Type B pancreatic cell (in vitro differentiated cells): Measurements from ENCODE around the gene KIFAP3. TPM values are rescaled to one million over a fixed set of nuclear protein-coding genes. Genes with fewer than 3 reads are reported as not detected.
"Not testable (repeated sequence)": the region's sequence is repeated elsewhere in the genome, so short reads cannot be mapped to it uniquely, and the experiment has no call there.

Experiments
- DNase-seq: peaks from one replicate; pipeline ENCODE4 v3.0.0; 2021; ENCODE audit warnings: mixed read lengths; ENCODE audit not compliant: unreplicated experiment; ENCODE audit errors: extremely low spot score
- H3K27ac Mint-ChIP-seq: 2 replicates; pipeline ENCODE4 v1.8.0; 2021; ENCODE audit warnings: mild to moderate bottlenecking, mixed read lengths
- H3K27me3 Mint-ChIP-seq: 2 replicates; pipeline ENCODE4 v1.8.0; 2021; ENCODE audit warnings: mixed read lengths
- H3K36me3 Mint-ChIP-seq: 2 replicates; pipeline ENCODE4 v1.8.0; 2021; ENCODE audit warnings: mixed read lengths
- H3K4me1 Mint-ChIP-seq: one replicate; pipeline ENCODE4 v1.8.0; 2021; ENCODE audit warnings: mixed read lengths; ENCODE audit not compliant: unreplicated experiment
- H3K4me3 Mint-ChIP-seq: 2 replicates; pipeline ENCODE4 v1.8.0; 2021; ENCODE audit warnings: mild to moderate bottlenecking, mixed read lengths
- H3K9me3 Mint-ChIP-seq: 2 replicates; pipeline ENCODE4 v1.8.0; 2021; ENCODE audit warnings: mixed read lengths
- total RNA-seq: library from RNA; stranded (reverse); gene quantifications from 2 replicates; pipeline ENCODE4 v1.2.1, GENCODE V29; 2021; ENCODE audit warnings: low replicate concordance
- TF ChIP-seq, protein P1 (sequence below): fragments of 200-600 bp; sonication (generic); conservative IDR thresholded peaks from 2 replicates; pipeline ENCODE4 v1.5.0; 2021; ENCODE audit warnings: antibody characterized with exemption, mild to moderate bottlenecking

KIFAP3 gene
- total RNA-seq, 1 donor from 2014 or later: 39.7 TPM

DNA sequence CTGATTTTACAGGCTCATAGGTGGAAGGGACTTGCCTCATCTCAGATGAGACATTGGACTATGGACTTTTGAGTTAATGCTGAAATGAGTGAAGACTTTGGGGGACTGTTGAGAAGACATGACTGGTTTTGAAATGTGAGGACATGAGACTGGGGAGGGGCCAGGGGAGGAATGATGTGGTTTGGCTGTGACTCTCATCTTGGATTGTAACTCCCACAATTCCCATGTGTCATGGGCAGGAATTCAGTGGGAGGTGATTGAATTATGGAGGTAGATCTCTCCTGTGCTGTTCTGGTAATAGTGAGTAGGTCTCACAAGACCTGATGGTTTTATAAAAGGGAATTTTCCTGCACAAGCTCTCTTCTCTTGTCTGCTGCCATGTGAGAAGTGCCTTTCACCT, 201.6 kb downstream of the KIFAP3 start:
- Mint-ChIP-seq H3K9me3 (peaks cover 13% of the 10 kb centered on the region), H3K4me1 (no peaks in the 10 kb centered on the region), H3K36me3 (peaks cover 66% of the 10 kb centered on the region), H3K4me3 (no peak overlapping the region), H3K27ac (no peak overlapping the region), H3K27me3 (no peaks in the 10 kb centered on the region)
- TF ChIP-seq, protein P1, sequence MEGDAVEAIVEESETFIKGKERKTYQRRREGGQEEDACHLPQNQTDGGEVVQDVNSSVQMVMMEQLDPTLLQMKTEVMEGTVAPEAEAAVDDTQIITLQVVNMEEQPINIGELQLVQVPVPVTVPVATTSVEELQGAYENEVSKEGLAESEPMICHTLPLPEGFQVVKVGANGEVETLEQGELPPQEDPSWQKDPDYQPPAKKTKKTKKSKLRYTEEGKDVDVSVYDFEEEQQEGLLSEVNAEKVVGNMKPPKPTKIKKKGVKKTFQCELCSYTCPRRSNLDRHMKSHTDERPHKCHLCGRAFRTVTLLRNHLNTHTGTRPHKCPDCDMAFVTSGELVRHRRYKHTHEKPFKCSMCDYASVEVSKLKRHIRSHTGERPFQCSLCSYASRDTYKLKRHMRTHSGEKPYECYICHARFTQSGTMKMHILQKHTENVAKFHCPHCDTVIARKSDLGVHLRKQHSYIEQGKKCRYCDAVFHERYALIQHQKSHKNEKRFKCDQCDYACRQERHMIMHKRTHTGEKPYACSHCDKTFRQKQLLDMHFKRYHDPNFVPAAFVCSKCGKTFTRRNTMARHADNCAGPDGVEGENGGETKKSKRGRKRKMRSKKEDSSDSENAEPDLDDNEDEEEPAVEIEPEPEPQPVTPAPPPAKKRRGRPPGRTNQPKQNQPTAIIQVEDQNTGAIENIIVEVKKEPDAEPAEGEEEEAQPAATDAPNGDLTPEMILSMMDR: no peak
- no peak for DNase-seq

DNA sequence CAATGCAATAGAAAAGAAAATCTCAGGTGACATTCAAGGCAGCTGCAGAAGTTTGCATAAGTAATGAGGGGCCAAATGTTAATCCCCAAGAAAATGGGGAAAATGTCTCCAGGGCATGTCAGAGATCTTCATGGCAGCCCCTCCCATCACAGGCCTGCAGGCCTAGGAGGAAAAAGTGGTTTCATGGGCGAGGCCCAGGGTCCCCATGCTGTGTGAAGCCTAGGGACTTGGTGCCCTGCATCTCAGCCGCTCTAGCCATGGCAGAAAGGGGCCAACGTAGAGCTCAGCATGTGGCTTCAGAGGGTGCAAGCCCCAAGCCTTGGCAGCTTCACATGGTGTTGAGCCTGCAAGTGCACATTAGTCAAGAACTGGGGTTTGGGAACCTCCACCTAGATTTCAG, 202.5 kb downstream of the KIFAP3 start:
- not testable (repeated sequence) for H3K4me1 Mint-ChIP-seq, H3K27me3 Mint-ChIP-seq, H3K4me3 Mint-ChIP-seq, DNase-seq, H3K27ac Mint-ChIP-seq
- Mint-ChIP-seq H3K36me3 (peaks cover 67% of the 10 kb centered on the region), H3K9me3 (peaks cover 13% of the 10 kb centered on the region)

Other genes with a start within 250 kb of the KIFAP3 start
- 12.4 and 12.6 TPM in 2 replicates for gene SCYL3, start 180.8 kb downstream of the KIFAP3 start, total RNA-seq
- gene NTMT2, start 71.3 kb upstream of the KIFAP3 start, total RNA-seq: not detected in 2 replicates